ENCODE measurements around the gene CXADR.
A peak's percentile ranks its signal among the peaks of the same experiment; 100 is the strongest.

The CXADR gene

GRCh38 chr21:17542371-17543011, 29.6 kb downstream of the CXADR start:
- no peak for DNase-seq

DNA sequence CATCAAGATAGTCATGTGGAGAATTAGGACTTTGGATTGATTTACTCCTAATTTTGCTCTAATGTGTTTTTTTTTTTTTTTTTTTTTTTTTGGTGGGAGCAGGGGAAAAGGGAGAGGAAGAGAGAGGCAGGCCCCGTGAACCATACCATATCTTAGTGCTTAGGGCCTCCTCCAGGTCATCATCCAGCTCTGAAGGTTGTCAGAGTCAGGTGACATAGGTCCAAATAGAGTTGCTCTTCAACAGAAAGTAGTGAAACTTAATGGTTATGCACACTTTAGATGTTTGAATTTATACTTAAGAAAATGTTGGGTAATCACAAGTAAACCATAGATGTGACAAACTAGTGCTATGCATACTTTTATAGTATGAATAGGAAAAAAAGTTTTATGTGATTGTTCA, 32.2 kb downstream of the CXADR start:
- no peak for DNase-seq

- no peak for DNase-seq
Measured at GRCh38 chr21:17548262-17548661, 35.4 kb downstream of the CXADR start.

GRCh38 chr21:17550671-17551308, 37.9 kb downstream of the CXADR start:
- DNase-seq = no peak

GRCh38 chr21:17552410-17552809, 39.6 kb downstream of the CXADR start:
- DNase-seq = no peak

DNA sequence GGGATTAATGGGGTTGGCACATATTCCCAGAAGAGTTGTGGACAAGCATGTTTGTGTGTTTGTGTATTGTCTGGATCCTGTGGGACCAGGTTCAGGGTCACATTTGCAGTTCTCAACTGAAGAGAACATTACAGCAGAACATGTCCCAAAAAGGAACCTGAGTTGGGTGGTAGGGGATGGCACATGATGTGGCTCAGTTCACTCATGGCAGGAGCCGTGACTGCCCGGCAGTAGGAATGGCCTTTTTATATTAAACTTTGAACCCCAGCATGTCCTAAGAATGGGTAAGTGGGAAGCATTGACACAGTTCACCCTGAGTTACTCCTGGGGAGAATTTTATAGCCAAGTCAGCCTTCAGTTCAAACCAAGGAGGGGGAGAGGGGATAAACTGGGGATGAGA, 41.3 kb downstream of the CXADR start:
- DNase-seq = no peak

DNA sequence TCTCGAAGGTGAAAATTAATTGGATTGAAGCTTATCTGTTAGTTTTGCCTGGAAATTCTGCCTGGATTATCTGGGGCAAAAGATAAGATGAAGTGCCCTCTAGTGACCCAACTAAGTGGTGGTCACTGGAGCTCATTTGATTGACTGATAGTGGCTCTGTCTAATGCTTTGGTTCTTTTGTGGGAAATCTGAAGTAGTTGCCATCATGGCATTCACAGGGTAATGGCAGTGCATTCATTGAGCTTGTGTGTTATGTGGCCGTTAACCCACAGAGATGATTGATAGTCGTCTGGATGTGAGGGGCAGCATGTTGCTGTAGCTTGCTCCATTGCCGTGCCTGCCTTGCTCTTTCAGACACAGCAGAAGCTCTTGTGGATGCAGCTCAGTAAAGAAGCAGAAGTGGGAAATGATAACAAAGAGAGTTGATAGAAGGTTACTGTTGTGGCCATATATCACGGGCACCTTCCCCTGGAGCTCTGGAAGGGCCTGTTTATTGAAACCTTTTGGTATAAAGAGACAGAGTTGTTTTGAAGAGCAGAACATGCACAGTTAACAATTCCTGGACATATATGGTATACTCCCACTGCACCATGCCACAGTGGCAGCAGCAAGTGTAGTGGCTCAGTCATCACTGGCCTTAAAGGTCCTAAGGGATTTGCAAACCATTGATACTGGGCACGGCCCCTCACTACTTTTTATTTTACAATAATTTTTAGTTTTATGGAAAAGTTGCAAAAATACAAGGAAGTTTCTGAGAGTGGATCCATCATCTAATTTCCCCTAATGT, 42.0 kb downstream of the CXADR start:
- peak; percentile 12 to 42 (median 20) for DNase-seq

- DNase-seq = no peak
Measured at GRCh38 chr21:17560377-17561025, 47.7 kb downstream of the CXADR start.

DNA sequence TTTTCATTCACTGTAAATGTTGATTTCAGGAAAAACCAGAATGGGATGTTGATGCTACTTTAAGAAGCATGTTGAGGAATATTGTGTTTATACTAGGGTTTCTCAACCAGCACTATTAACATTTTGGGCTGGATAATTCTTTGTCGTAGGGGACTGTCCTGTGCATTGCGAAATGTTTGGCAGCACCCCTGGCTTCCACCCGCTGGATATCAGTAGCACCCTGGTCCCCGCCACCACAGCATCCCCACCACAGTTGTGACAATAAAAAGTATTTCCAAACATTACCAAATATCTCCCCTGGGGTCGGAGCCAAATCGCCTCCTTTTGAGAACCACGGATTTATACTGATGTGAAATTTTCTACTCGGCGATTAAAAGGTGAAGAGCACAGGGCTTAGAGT, 57.9 kb downstream of the CXADR start:
- DNase-seq = no peak

- no peak for DNase-seq
Measured at GRCh38 chr21:17572431-17572830, 59.6 kb downstream of the CXADR start.

DNA sequence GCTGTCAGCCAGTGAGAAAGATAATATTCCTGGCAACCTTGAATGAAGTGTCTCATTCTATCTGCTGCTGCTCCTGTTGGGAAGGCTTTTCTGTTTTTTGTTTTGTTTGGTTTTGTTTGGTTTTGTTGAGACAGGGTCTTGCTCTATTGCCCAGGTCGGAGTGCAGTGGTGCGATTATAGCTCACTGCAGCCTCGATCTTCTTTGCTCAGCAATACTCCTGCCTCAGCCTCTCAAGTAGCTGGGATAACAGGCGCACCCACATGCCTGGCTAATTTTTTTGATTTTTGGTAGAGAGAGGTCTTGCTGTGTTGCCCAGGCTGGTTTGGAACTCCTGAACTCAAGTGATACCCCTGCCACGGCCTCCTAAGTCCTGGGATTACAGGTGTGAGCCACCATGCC, 62.2 kb downstream of the CXADR start:
- no peak for DNase-seq

DNA sequence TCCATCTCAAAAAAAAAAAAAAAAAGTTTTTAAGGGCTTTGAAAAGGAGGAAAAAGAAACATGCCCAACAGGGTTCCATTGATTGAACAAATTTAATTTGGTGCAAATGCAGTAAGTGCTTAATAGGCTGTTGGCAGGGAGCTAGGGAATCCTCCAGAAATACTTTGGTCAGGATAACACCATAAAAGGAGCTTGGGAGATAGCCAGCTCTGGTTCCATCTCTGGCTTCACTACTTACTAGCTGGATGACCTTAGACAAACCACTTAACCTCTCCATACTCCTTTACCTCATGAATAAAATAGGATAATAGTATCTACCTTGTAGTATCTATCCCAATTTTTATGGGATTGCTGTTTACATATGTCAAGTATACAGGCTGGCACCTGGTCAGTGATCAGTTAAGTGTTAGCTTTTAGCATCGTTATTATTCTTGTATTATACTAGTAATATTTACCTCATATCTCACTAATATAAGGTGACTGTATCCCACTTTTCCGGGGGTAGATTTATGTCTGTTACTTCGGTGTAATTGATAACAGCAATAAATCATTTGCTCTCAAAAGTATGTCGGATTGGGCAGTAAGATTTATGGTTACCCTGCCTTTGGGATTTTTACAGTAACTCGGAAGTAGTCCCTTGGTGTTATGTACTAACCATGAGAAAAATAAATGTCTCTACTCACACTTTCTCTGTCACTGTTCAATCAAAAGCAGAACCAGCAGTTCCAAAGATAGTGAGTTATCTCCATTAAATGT, 63.4 kb downstream of the CXADR start:
- DNase-seq = no peak

DNA sequence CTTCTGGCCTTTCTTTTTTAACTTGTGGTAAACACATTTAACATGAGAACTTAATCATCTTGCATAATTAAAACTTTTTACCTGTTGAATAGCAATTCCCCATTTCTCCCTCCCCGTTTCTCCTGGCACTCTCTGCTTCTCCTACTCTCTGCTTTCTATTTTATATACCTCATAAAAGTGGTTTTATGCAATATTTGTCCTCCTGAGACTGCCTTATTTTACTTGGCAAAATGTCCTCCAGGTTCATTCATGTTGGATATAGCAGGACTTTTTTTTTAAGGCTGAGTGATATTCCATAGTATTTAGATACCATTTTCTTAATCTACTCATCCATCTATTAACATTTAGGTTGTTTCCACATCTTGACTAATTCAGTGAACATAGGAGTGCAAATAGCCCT, 64.9 kb downstream of the CXADR start:
- DNase-seq = no peak

- no peak for DNase-seq
Measured at GRCh38 chr21:17578162-17578561, 65.3 kb downstream of the CXADR start.

GRCh38 chr21:17578876-17579275, 66.0 kb downstream of the CXADR start:
- no peak for DNase-seq

DNA sequence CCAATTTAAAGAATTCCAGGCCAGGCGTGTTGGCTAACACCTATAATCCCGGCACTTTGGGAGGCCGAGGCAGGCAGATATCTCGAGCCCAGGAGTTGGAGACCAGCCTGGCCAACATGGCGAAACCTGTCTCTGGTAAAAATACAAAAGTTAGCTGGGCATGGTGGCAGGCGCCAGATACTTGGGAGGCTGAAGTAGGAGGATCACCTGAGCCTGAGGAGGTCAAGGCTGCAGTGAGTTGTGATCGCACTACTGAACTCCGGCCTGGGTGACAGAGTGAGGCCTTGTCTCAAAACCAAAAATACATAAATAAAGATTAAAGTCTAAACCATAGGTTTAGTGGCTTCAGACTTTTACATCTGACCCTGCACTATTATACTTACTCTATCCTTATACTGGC, 67.5 kb downstream of the CXADR start:
- no peak for DNase-seq

DNA sequence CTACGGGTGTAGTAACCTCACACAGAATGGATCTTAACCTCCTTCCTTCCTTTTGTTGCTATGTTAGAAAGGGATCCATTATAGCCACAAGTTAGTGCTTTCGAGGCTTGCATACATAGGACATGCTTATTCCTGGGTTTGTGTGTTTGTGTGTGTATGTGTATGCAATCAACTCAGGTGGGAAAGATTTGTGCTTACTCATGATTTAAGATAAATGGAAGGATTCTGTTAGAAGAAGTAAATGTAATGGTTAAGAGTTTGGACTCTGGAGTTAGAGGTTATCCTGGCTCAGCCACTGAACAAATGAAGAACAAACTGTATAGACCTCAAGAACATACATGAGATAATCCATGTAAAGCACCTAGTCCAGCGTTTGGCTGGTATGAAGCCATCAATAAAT, 71.1 kb downstream of the CXADR start:
- DNase-seq = no peak

DNA sequence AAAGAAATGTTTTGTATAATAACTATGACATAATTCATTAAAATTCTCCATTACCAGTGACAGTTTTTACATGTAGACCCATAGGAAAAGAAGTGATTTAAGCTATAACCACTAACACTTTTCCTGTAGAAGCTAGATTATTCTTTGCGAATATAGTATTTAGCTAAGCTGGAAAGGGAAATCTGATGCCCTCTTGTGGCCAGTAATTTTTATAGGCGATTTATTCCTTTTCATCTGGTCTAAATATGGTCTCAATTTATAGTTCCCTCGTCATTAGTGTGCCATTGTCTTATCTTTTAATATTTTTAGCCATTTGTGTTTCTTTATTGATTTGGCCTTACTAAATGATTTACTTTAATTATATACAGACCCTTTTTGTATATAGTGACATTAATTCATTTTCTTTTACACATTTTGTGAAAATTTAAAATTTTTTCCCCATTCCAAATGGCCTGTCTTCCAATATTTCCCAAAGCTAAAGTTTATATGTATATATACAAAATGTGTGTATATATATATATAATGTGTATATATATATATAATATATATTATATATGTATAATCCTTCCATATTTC, 73.1 kb downstream of the CXADR start:
- peak; percentile 57 to 80 (median 71) for DNase-seq

- peak in 1 of 4 experiments; percentile 19 for DNase-seq
Measured at GRCh38 chr21:17590430-17590829, 77.6 kb downstream of the CXADR start.

DNA sequence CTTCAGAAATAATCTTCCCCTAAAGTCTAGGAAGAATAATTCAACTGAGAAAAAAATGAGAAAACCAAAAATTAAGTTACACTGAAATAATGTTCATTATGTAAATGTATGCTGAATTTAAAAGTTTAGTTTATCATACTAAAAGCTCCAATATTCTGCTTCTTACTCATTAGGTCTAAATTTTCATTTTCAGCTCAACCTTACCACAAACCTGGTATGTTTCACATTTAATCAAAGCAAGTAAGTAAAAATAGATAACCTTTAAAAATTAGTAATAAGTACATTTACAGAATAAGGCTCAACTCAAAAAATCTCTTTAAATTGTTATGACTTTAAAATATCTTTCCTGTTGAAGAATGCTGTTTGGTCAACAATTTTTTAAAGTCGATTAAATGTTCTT, 84.8 kb downstream of the CXADR start:
- no peak for DNase-seq

DNA sequence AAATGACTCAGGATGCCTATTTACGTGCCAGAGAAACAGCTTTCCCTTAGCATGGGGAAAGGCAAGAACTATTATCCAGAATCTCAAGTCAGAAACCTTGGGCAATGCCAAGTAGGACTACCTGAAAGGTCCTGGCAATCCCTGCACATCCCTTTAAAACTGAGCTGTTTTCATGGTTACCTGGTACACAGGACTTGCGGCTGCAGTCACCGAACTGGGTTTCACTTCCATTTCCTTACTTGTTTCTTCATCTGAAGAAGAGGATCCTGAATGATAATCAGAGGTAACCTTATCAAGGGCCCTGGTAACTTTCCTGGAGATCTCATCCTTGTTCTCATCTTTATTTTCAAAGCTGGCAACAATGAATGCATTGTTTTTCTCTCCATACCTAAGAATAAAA, 85.6 kb downstream of the CXADR start:
- DNase-seq = no peak

GRCh38 chr21:17602874-17603273, 90.0 kb downstream of the CXADR start:
- peak in 1 of 4 experiments; percentile 5 for DNase-seq

Data from suppressor macrophage (primary cell).